ENCODE data around the gene ZDHHC24.

DNA sequence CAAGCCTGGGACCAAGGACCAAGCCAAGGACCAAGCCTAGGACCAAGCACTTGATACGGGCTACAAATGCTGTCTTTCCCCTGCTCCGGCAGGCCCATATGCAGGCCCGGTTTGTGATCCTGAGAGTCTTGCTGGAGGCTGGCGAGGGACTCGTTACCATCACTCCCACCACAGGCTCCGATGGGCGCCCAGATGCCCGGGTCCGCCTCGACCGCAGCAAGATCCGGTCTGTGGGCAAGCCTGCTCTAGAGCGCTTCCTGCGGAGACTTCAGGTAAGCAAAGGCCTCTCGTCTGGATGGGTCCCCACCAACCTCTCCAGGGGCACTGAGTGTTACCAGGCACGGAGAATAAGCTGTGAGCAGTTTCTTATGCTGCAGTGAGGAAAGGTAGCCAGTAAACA, 48.6 kb downstream of the ZDHHC24 start:
- TF ChIP-seq POLR2A (IDR thresholded peaks at IDR 0.05): no peak
- TF ChIP-seq, protein P1, sequence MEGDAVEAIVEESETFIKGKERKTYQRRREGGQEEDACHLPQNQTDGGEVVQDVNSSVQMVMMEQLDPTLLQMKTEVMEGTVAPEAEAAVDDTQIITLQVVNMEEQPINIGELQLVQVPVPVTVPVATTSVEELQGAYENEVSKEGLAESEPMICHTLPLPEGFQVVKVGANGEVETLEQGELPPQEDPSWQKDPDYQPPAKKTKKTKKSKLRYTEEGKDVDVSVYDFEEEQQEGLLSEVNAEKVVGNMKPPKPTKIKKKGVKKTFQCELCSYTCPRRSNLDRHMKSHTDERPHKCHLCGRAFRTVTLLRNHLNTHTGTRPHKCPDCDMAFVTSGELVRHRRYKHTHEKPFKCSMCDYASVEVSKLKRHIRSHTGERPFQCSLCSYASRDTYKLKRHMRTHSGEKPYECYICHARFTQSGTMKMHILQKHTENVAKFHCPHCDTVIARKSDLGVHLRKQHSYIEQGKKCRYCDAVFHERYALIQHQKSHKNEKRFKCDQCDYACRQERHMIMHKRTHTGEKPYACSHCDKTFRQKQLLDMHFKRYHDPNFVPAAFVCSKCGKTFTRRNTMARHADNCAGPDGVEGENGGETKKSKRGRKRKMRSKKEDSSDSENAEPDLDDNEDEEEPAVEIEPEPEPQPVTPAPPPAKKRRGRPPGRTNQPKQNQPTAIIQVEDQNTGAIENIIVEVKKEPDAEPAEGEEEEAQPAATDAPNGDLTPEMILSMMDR (IDR thresholded peaks at IDR 0.05): no peak

Measured in lower leg skin (tissue), 3 donors.